ENCODE results near the gene ATP1B3.
"Not testable (repeated sequence)": the region's sequence is repeated elsewhere in the genome, so short reads cannot be mapped to it uniquely, and the experiment has no call there.

ATP1B3 gene

GRCh38 chr3:141876381-141876890 lies at the start of gene ATP1B3:
ATP1B3 (plus strand) TSS chr3:141876643; CDS start chr3:141876802, 159 bp downstream.
- peak; percentile 36 for DNase-seq

DNA sequence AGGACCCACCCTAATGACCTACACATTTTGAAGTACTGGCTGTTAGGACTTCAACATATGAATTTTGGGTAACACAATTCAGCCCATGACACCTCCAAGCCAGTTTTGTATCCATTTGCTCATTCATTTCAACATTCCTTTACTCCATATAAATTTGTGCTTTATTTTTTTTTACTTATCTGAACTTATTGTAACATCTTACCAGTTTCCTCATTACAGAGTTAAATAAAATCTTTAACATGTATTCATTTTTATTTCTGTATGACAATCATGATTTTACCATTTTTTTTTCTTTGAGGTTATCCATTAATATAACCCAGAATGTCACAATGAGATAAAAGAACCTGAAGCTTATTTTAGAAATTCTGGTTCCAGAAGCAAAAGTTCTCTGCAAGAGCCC lies 48.0 kb upstream of the ATP1B3 start:
- DNase-seq, result no peak

DNA sequence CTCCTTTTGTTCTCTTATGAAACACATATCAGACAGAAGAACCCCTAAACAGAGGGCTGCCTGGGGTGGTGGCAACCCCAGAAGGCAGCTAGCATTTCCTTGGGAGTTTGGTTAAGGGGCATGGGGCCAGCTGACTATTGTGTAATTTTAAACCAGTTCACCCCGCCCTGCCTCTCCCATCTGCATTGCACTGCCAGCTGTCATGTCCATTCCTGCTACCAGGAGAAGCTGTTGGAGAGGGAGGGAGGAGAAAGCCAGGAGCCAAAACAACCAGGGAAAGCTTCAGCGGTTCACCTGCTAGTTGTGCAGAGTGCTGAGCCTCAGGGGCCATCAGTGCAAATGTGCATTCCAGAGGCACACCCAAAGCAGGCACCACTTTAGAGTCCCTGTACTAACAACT lies 47.6 kb upstream of the ATP1B3 start:
- DNase-seq, result no peak

DNA sequence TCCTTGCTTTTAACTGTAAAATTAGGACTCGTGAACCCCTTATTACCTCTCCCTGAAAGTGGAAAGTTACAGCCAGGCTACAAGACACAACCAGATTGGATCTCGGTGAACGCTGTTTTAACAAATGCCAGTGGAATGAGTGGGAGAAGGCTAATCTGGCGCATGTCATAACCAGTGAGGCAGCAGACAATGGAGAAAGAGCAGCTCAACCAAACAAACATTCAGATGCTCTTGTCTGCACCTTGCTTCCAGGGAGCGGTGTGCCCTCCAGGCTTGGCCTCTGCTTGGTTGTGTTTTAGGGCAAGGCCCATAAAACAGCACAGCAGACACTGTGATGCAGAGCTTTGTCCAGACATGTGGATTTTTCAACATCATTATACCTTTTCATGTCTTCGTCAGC lies 45.9 kb upstream of the ATP1B3 start:
- no peak for DNase-seq

DNA sequence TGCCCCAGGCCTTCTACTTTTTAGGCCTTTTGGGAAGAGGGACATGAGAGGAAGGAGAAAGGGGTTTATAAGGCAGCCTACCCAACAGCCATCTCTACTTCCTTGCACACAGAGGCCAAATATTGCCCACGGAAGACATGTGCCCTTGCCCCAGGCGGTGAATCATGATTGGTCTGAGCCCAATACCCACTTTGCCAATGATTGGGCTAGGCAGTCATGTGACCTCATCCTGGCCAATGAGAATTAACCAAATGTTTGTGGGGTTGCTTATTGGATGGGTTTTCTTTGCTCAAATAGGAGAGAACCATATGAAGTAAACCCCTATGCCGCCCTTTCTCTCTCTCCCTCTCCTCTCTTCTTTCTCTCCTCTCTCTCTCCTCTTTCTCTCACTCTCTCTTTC lies 42.2 kb upstream of the ATP1B3 start:
- no peak for DNase-seq

GRCh38 chr3:141835557-141836229 lies 40.8 kb upstream of the ATP1B3 start:
- DNase-seq, result no peak

GRCh38 chr3:141839389-141839788 lies 37.1 kb upstream of the ATP1B3 start:
- DNase-seq, result no peak

DNA sequence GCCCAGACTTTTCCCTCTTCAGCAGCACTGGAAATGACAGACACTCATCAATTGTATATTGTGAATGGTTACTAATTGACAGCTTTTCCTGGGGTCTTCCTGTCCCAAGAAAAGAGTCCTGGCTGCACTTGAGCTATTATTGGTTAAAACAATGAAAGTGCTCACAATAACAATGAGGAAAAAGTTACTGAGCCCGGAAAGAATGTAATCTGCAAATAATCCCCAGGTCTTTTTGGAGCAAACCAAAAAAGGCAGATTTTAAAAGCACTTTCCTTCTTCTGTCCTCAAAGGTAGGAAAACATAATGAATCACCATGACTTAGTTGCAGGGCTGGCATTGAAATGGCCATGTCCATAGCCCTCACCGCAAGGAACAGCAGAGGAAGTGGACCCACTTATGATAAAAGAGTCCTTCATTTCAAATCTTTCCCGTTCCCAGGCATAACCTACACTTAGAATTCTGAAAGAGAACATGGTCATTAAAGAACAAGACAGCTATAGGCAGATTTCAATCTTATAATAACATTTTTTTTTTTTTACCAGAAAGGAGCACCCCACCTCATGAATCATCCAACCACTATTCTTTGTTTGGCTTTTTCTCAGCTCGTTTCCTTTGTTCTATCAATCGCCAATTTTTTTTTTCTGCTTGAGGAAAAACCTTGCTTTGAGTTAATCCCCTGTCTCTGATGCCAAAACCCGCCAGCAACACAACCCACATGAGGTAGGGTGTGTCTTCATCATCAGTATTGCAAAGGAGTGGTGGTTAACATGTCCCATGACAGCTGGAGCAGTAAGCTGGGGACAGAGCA lies 35.5 kb upstream of the ATP1B3 start:
- DNase-seq, result no peak

DNA sequence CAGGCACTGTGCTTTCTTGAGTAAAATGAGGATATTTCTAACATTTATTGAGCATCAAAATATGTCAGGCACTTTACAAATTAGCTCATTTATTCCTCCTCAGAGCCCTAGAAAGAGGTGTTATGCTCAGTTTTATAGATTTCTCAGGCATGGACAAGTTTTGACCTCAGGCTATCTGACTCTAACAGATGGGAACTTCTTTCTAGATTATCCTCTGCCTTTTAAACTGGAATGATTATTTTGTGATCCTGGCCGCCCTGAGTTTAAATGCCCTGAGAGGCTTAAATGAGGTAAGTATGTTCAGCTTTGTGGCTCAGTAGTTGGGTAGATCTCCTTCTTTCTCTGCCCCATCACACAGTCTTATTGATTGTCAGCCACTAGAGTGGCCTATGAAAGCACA lies 32.3 kb upstream of the ATP1B3 start:
- DNase-seq, result no peak

- DNase-seq, result no peak
Observed at GRCh38 chr3:141844812-141845211, 31.6 kb upstream of the ATP1B3 start.

DNA sequence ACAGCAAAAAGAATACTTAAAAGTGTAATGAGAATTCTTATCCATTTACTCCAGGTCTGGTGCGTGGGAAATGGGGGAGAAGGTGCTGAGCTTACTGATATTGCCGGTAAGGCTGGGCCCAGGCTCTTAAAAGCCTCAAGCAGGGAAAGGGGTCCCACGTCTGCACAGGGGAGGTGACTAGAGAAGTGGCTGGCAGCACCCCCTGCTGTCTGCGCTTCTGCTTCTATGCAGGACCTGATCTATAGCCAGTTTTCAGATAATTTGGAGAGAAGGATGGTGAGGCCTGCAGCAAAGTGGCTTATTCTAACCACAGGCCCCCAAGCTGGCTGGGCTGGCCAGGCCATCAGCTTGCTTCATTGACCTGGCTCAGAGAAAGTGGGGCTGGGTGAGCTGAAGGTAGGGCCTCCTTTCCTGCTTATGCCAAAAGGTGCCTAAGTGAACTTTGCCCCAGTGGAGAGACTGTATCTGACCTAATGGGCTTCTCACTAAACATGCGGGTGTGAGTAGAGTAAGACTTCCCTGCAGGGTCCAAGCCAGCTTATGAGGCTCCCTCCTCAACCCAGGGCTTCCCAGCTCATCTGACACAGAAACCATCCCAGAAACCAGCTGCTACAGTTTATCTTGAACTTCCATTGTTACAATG lies 30.9 kb upstream of the ATP1B3 start:
- no peak for DNase-seq

DNA sequence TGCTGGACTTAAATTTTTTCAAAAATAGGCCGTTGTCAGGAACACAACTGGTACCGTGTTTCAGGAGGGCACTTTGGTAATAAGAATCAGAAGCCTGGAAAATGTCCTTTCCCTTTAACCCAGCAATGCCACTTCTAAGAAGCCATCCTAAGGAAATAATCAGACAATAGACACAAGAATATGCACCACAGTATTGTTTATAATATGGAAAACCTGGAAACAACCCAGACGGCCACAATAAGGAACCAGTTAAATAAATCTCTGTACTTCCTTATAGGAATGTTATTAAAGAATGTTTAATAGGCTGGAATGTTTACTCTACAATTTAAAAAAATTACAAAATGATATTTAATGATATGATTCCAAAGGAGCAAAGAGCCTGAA lies 30.4 kb upstream of the ATP1B3 start:
- DNase-seq, result no peak

DNA sequence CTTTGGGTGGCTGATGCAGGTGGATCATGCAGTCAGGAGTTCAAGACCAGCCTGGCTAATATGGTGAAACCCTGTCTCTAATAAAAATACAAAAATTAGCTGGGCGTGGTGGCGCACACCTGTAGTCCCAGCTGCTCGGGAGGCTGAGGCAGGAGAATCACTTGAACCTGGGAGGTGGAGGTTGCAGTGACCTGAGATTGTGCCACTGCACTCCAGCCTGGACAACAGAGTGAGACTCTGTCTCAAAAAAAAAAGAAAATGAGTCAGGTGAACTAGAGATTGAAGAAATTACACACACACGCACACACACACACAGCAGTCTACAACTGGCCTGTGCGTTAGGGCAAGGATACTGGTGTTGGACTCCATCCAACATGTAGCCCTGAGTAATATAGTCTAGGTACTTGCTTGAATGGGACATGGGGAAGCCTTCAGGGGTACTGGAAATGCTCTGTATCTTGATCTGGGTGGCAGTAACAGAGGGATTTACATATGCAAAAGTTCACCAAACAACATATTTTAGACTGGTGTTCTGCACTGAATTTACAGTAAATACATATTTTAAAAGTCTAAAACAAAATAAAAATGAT lies 28.2 kb upstream of the ATP1B3 start:
- DNase-seq, result not testable (repeated sequence)

DNA sequence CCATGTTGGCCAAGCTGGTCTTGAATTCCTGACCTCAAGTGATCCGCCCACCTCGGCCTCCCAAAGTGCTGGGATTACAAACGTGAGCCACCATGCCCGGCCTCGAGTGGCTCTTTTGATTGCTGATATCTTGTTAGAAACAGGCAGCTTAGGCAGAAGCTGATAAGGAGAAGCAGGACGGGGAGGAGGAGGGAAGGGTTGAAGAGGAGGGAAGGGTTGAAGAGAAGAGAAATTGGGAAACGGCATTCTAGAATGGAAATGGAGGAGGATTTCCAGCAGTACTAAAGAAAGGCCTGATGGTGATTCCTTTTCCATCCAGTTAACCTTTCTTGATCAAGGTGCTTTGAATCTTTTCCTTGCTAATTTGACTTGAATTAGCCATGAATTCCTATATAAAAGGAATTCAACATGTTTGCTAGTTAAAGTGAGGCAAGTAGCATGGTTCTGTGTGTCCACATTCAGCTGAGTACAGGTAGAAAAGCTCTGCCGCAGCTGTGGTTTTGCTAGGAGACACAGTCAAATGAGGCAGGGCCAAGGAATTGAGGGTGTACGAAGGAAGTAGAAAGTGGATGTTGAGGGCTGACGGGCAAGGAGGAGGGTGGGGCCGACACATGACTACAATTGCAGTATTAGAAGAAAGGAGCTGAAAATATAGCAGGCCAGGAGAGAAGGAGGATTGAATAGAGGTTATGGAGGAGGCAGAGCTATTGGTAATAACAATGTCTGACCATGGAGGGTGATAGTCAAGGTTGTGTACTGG lies 27.2 kb upstream of the ATP1B3 start:
- DNase-seq, result no peak

GRCh38 chr3:141851411-141851810 lies 25.0 kb upstream of the ATP1B3 start:
- no peak for DNase-seq

DNA sequence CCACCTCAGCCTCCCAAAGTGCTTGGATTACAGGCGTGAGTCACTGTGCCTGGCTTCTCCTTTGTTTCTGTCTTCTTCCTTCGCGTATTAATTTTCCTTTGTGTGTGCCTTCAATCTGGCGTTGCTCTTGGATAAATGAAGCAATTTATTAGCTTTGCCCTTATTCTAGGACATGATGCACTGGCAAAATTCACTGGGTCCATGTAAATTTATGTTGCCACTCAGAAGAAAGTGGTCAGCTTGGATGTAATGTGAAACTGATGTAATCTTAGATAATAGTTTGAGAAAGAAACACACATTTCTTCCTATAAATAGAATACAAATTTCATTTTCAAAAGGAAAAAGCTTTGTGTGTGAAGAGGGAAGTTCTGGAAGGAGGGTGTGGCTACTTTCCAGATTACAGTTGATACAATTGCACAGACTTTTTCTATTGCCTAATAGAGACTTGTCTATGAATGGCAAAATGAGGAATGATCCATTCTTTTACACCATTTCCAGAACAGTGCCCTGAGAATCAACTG lies 23.3 kb upstream of the ATP1B3 start:
- no peak for DNase-seq

DNA sequence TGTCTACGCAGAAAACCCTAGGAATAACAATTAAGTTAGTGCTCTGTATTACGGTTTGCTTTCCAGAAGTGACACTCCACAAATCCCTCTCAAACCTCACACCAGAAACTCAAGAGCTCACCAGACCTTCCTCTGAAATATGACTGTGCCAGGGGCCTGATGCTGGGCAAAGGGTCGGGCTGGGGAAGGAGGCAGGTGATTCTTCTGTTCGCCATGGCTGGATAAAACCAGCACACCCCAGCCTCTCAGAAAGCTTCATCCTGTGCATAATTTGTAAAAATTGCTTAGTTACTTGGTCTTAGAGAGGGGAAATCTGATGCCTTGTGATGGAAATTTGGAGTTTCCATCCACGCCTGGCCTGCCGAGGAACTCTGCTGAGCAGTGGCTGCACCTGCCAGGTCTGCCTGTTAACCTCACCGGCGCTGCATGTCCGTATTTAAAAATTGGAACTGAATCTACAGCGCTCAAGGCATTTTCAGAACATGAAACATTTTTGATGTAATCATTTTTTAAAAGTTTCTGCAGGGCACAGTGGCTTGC lies 22.7 kb upstream of the ATP1B3 start:
- DNase-seq, result peak; percentile 62

DNA sequence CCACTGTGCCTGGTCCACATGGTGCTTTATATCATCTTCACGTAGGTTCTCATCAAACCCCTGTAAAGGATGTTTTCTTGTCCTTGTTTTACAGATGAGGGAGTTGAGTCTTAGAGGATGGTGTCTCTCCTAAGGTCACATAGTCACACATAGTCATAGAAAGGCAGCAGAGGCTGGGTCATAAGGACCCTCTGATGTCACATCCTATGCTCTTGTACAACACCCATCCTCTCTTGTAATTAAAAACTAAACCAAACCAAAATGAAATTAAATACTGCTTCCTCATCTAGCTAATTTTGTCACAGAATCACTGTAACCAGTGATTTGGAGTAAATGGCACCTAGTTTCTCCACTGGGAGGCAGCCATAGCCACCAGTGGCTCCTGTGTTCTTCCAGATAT lies 21.8 kb upstream of the ATP1B3 start:
- DNase-seq, result no peak

DNA sequence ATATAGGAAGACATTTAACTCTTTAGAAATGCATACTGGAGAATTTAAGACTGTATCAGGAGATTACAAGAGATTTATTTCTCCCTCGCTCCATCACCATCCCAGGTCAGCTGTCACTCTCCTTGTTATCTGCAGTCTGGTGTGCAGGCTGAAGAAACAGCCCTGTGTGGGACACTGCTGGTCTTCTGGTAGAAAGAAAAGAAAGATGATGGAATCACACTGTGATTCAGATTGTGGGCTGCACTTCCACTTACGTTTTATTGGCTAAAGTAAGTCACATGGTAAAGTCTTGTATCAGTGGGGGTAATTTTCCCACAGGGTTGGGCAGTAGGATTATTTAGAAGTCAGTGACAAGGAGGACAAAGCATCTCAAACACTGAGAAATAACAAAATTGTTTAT lies 18.1 kb upstream of the ATP1B3 start:
- no peak for DNase-seq

DNA sequence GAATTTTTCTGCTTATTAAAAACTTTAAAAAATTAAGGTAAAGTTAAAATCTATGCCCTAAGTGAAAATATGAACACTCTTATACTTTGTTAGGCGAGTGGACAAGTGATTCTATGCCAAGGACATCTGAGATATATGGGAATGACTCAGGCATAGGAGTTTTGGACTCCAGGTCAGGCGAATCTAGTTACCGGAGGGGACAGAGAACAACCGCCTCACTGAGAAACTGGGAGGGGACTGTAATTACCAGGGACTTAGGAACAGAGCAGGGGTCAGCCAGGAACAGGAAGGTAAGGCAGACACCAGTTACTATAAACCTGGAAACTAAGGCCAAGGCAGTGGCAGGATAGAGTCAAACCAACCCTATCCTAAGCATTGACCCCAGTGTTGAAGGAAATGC lies 16.8 kb upstream of the ATP1B3 start:
- DNase-seq, result no peak

- DNase-seq, result no peak
Observed at GRCh38 chr3:141860086-141860669, 16.3 kb upstream of the ATP1B3 start.

Data from DMS79 (cell line).